A549 (cell line): Measurements from ENCODE around the gene WT1. TPM values are rescaled to one million over a fixed set of nuclear protein-coding genes. Genes with fewer than 3 reads are reported as not detected.
"Not testable (repeated sequence)": the region's sequence is repeated elsewhere in the genome, so short reads cannot be mapped to it uniquely, and the experiment has no call there.

Experiments used
- ATAC-seq, 2 experiments: fragments of 200-7000 bp in 1 of 2; fragments of >200 bp in 1 of 2; cut with Nextera tagmentation in 1 of 2; cut with Tn5 transposase in 1 of 2; 3 replicates each; pipeline versions ENCODE4 v1.8.0 to v1.9.1; 2018 to 2020; ENCODE audit warnings: mild to moderate bottlenecking in 1 of 2, moderate library complexity in 1 of 2
- CTCF ChIA-PET: fragments of 300-600 bp; sonication (Branson Sonifier 250); formaldehyde crosslinking; extraction: SDS; loops from one replicate; lab custom pipeline; 2021; ENCODE audit warnings: antibody characterized with exemption, inconsistent platforms; lab: Yijun Ruan, JAX
- POLR2A ChIA-PET: fragments of 350-600 bp; formaldehyde crosslinking; extraction: SDS; loops from one replicate; lab custom pipeline; 2021; ENCODE audit warnings: antibody characterized with exemption, inconsistent platforms; lab: Yijun Ruan, JAX
- DNase-seq, 2 experiments: peaks; one replicate each; pipeline versions ENCODE4 v3.0.0 to v3.0.0-alpha.2; 2011 to 2016; ENCODE audit warnings: low read depth in 1 of 2, low spot score in 1 of 2
- FAIRE-seq: peaks from 2 replicates; lab custom pipeline; 2011; peaks lifted over from hg19 to GRCh38; lab: Jason Lieb, UNC
- H3K27ac ChIP-seq, 2 experiments: fragments of >200 bp; sonication (Bioruptor Twin); formaldehyde crosslinking; 3 replicates each; pipeline ENCODE4 v1.5.1; 2016 to 2017
- H3K4me1 ChIP-seq: fragments of >200 bp; sonication (Bioruptor Twin); formaldehyde crosslinking; 3 replicates; pipeline ENCODE4 v1.6.1; 2016
- H3K4me2 ChIP-seq: fragments of >200 bp; sonication (Bioruptor Twin); formaldehyde crosslinking; 3 replicates; pipeline ENCODE4 v1.6.1; 2016
- H3K4me3 ChIP-seq: fragments of >200 bp; sonication (Bioruptor Twin); formaldehyde crosslinking; 3 replicates; pipeline ENCODE4 v1.5.1; 2016
- H3K9me3 ChIP-seq: fragments of >200 bp; sonication (Bioruptor Twin); formaldehyde crosslinking; 3 replicates; pipeline ENCODE4 v1.6.1; 2016
- CTCF ChIP-seq: fragments of >200 bp; sonication (Bioruptor Twin); formaldehyde crosslinking; IDR thresholded peaks from 3 replicates; pipeline ENCODE4 v1.5.1; 2016
- E2F6 ChIP-seq: IDR thresholded peaks from 2 replicates; pipeline ENCODE4 v1.6.1; 2012; ENCODE audit warnings: low read depth, borderline replicate concordance
- EP300 ChIP-seq, 2 experiments: fragments of >200 bp; sonication (Bioruptor Twin); formaldehyde crosslinking; IDR thresholded peaks; 2 replicates in 1 of 2; 3 replicates in 1 of 2; pipeline ENCODE4 v1.6.1; 2016 to 2017
- ESRRA ChIP-seq: fragments of 150-350 bp; IDR thresholded peaks from 2 replicates; pipeline ENCODE4 v1.6.1; 2014; ENCODE audit warnings: mild to moderate bottlenecking, low read length, borderline replicate concordance
- FOSB ChIP-seq: fragments of 250-450 bp; sonication (Bioruptor Pico); IDR thresholded peaks from 2 replicates; pipeline ENCODE4 v1.5.0; 2020; ENCODE audit warnings: mild to moderate bottlenecking, moderate library complexity
- FOXS1 ChIP-seq: fragments of 250-450 bp; sonication (Bioruptor Pico); IDR thresholded peaks from 2 replicates; pipeline ENCODE4 v1.5.0; 2020; ENCODE audit warnings: mild to moderate bottlenecking, moderate library complexity
- GATA3 ChIP-seq: IDR thresholded peaks from 2 replicates; pipeline ENCODE4 v1.6.1; 2012; ENCODE audit warnings: borderline replicate concordance
- HMGXB4 ChIP-seq: fragments of 250-450 bp; sonication (Bioruptor Pico); IDR thresholded peaks from 2 replicates; pipeline ENCODE4 v1.5.0; 2021; ENCODE audit warnings: mild to moderate bottlenecking, moderate library complexity, borderline replicate concordance
- HOXB13 ChIP-seq: fragments of 250-450 bp; sonication (Bioruptor Pico); IDR thresholded peaks from 2 replicates; pipeline ENCODE4 v1.5.0; 2020; ENCODE audit warnings: low read depth, mild to moderate bottlenecking, moderate library complexity
- JUN ChIP-seq, 2 experiments: fragments of >200 bp; sonication (Bioruptor Twin); formaldehyde crosslinking; IDR thresholded peaks; 2 replicates in 1 of 2; 3 replicates in 1 of 2; pipeline ENCODE4 v1.6.1; 2016 to 2017
- KDM1A ChIP-seq: fragments of 200-600 bp; sonication (generic); IDR thresholded peaks from 2 replicates; pipeline ENCODE4 v1.6.1; 2016; ENCODE audit warnings: low read depth, mild to moderate bottlenecking
- MAX ChIP-seq: IDR thresholded peaks from 2 replicates; pipeline ENCODE4 v1.6.1; 2012
- MAZ ChIP-seq: fragments of 150-350 bp; IDR thresholded peaks from 2 replicates; pipeline ENCODE4 v1.6.1; 2014; ENCODE audit warnings: antibody characterized with exemption, low read depth, low read length, borderline replicate concordance
- NFE2L2 ChIP-seq: fragments of 150-350 bp; conservative IDR thresholded peaks from 2 replicates; pipeline ENCODE4 v1.6.1; 2014; ENCODE audit warnings: low read length
- PBX3 ChIP-seq: IDR thresholded peaks from 2 replicates; pipeline ENCODE4 v1.6.1; 2012
- RAD21 ChIP-seq, 2 experiments: fragments of >200 bp in 1 of 2; sonication (Bioruptor Twin) in 1 of 2; formaldehyde crosslinking in 1 of 2; IDR thresholded peaks in 1 of 2; conservative IDR thresholded peaks in 1 of 2; 2 replicates in 1 of 2; 3 replicates in 1 of 2; pipeline ENCODE4 v1.6.1; 2012 to 2018; ENCODE audit warnings: inconsistent platforms in 1 of 2
- REST ChIP-seq: fragments of 200-600 bp; sonication (generic); IDR thresholded peaks from 2 replicates; pipeline ENCODE4 v1.6.1; 2016; ENCODE audit warnings: antibody characterized with exemption, mild to moderate bottlenecking, moderate library complexity
- RNF2 ChIP-seq: fragments of 200-600 bp; sonication (generic); IDR thresholded peaks from 2 replicates; pipeline ENCODE4 v1.6.1; 2016; ENCODE audit warnings: low read depth, mild to moderate bottlenecking, antibody characterized with exemption, moderate library complexity, borderline replicate concordance
- TFCP2L1 ChIP-seq: fragments of 250-450 bp; sonication (Bioruptor Pico); IDR thresholded peaks from 2 replicates; pipeline ENCODE4 v1.5.0; 2021; ENCODE audit warnings: mild to moderate bottlenecking
- TP53 ChIP-seq: fragments of 250-450 bp; sonication (Bioruptor Pico); IDR thresholded peaks from 2 replicates; pipeline ENCODE4 v1.5.0; 2021; ENCODE audit warnings: mild to moderate bottlenecking, moderate library complexity
- USF2 ChIP-seq: fragments of 450-650 bp; IDR thresholded peaks from 2 replicates; pipeline ENCODE4 v1.6.1; 2014; ENCODE audit warnings: antibody characterized with exemption
- ZSCAN20 ChIP-seq: fragments of 250-450 bp; sonication (Bioruptor Pico); IDR thresholded peaks from 2 replicates; pipeline ENCODE4 v1.8.0; 2022; ENCODE audit warnings: mild to moderate bottlenecking, moderate library complexity
- WGBS: methylation state at CpG from one replicate; pipeline ENCODE4 v1.1.6; 2017; ENCODE audit errors: missing lambda C conversion rate; 5-methylcytosine and 5-hydroxymethylcytosine counted together
- polyA plus RNA-seq, 4 experiments: library from polyadenylated mRNA; depleted of rRNA in 3 of 4; stranded (reverse); fragments of >200 nt; fragmentation: RNase III in 1 of 4; extraction: RNeasy Plus Mini Kit Qiagen cat#74134 plus additional on column Dnase treatment in 1 of 4; gene quantifications; 2 replicates in 3 of 4; 3 replicates in 1 of 4; pipeline ENCODE4 v1.2.3, GENCODE V29; 2011 to 2017

WT1 gene
- polyA plus RNA-seq, 2 of the 4 experiments (the other 2 are of a cell fraction): 2.8 to 4.0 TPM

GRCh38 chr11:32374261-32374711 lies 61.1 kb downstream of the WT1 start:
- Histone ChIP-seq H3K4me1 (no peaks in the 10 kb centered on the region), H3K9me3 (no peaks in the 10 kb centered on the region), H3K4me2 (no peak overlapping the region), H3K4me3 (no peak overlapping the region), H3K27ac (0 out of 6 replicates have a peak overlapping the region, but pooled peaks of 1 of the 2 experiments have one; percentile 11)
- 21% methylated on average over 13 of the region's 13 CpGs for WGBS
- no peak for TF ChIP-seq HMGXB4
- TF ChIP-seq GATA3: no peak
- TF ChIP-seq USF2: no peak
- peak; percentile 49 for TF ChIP-seq CTCF
- TF ChIP-seq MAX: no peak
- TF ChIP-seq NFE2L2: no peak
- TF ChIP-seq RAD21 (conservative IDR thresholded peaks at IDR 0.05 in 1 of 2, IDR thresholded peaks at IDR 0.05 in 1 of 2): peak; percentile 33 to 56; a peak in 3 of 5 replicates
- no peak for TF ChIP-seq REST
- peak; percentile 41 to 66 for DNase-seq
- ChIA-PET CTCF (interaction anchor here (0.9 kb wide), 2 partner anchors 9 to 11 kb away, joined by 4 to 5 read pairs; no protein-coding TSS in a partner anchor), POLR2A (no interaction called here)
- no peak for FAIRE-seq
- ATAC-seq: peak; percentile 63 to 86; a peak in 5 of 6 replicates

GRCh38 chr11:32369987-32370386 lies 65.4 kb downstream of the WT1 start:
- DNase-seq, CTCF ChIA-PET, H3K4me3 ChIP-seq, ATAC-seq, H3K9me3 ChIP-seq, POLR2A ChIA-PET, H3K4me1 ChIP-seq, FAIRE-seq, H3K4me2 ChIP-seq, H3K27ac ChIP-seq: not testable (repeated sequence)

- POLR2A ChIA-PET: no interaction called here
- TF ChIP-seq JUN (IDR thresholded peaks at IDR 0.05): no peak
- TF ChIP-seq MAZ: no peak
- no peak for TF ChIP-seq FOXS1 (CRISPR knock-in tag)
- TF ChIP-seq HOXB13: no peak
- no peak for TF ChIP-seq E2F6
- no peak for TF ChIP-seq ESRRA
- TF ChIP-seq RNF2: no peak
- no peak for TF ChIP-seq TFCP2L1 (CRISPR knock-in tag)
- TF ChIP-seq ZSCAN20 (CRISPR knock-in tag): no peak
- no peak for TF ChIP-seq TP53 (CRISPR knock-in tag)
- TF ChIP-seq PBX3: no peak
- no peak for TF ChIP-seq FOSB (CRISPR knock-in tag)
- no peak for TF ChIP-seq KDM1A
- no peak for TF ChIP-seq EP300 (IDR thresholded peaks at IDR 0.05)
Measured at GRCh38 chr11:32366666-32367065, 68.7 kb downstream of the WT1 start.

More at GRCh38 chr11:32366666-32367065, 68.7 kb downstream of the WT1 start:
- ATAC-seq (no peak), FAIRE-seq (no peak), DNase-seq (no peak)
- no peak overlapping the region for H3K27ac ChIP-seq
- WGBS: 100% methylated on average over 1 of the region's 1 CpG
- H3K9me3 ChIP-seq: peaks cover 8% of the 10 kb centered on the region; the same call in 1 of the 3 replicates
- no peaks in the 10 kb centered on the region for H3K4me1 ChIP-seq
- no peak overlapping the region for H3K4me2 ChIP-seq
- CTCF ChIA-PET: no interaction called here
- no peak overlapping the region for H3K4me3 ChIP-seq
